ENCODE results near the gene GAS5. TPM values are rescaled to one million over a fixed set of nuclear protein-coding genes. Genes with fewer than 3 reads are reported as not detected.

GAS5 gene
- total RNA-seq, 1 donor from 2014 or later = 2,249 TPM

DNA sequence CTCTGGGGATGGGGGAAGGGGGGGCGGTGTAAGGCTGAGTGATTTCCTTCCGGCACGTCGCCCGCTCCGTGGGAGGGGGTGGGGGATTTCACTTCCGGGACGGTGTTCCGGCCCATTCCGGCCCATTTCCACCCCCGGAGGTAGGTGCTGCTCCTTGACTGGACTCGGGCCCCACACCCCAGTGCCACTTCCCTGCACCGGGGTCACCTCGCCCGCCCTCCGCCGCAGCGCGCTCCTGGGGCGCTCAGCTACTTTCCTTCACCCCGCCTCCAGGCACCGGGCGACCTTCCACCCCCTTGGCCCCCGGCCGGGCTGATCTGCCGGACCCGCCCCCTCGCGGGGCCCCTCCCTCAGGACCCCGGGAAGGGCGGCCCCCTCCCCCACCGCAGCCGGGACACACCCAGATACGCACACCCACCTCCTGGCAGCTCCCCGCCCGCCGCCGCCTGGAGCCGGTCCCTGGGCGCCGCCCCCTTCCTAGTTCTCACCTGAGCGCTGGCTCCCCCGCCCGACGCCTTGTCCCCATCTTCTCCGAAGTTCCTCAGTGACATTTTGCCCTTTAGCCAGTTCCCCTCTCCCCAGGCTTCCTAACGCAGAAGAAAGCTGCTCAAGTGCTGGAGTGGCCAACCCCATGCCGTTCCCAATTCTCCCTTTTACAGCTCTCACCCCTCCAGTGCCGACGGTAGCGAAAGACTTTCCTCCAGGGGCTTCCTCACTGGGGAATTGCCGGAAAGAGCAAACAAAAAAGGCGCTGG, 654 bp upstream of the GAS5 start, which contains the start of gene ZBTB37:
ZBTB37 (plus strand) TSS at position 115 of the 755 bp plus-strand sequence. CDS start 1,846 bp downstream, outside the sequence.
- peaks cover 6% of the 10 kb centered on the region for H3K36me3 ChIP-seq (ENCODE audit: control insufficient read depth, insufficient read depth, low read length)
- DNase-seq (ENCODE audit: low read depth) = peak; percentile 21
- TF ChIP-seq, protein P1, sequence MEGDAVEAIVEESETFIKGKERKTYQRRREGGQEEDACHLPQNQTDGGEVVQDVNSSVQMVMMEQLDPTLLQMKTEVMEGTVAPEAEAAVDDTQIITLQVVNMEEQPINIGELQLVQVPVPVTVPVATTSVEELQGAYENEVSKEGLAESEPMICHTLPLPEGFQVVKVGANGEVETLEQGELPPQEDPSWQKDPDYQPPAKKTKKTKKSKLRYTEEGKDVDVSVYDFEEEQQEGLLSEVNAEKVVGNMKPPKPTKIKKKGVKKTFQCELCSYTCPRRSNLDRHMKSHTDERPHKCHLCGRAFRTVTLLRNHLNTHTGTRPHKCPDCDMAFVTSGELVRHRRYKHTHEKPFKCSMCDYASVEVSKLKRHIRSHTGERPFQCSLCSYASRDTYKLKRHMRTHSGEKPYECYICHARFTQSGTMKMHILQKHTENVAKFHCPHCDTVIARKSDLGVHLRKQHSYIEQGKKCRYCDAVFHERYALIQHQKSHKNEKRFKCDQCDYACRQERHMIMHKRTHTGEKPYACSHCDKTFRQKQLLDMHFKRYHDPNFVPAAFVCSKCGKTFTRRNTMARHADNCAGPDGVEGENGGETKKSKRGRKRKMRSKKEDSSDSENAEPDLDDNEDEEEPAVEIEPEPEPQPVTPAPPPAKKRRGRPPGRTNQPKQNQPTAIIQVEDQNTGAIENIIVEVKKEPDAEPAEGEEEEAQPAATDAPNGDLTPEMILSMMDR (IDR thresholded peaks at IDR 0.05; ENCODE audit: insufficient read depth, low read length, poor library complexity, severe bottlenecking) = no peak
- H3K27me3 ChIP-seq (ENCODE audit: control insufficient read depth, insufficient read depth, low read length) = no peaks in the 10 kb centered on the region
- peak within 1 kb of the TSS; percentile 75 for H3K4me3 ChIP-seq (ENCODE audit: low read depth, low read length)

DNA sequence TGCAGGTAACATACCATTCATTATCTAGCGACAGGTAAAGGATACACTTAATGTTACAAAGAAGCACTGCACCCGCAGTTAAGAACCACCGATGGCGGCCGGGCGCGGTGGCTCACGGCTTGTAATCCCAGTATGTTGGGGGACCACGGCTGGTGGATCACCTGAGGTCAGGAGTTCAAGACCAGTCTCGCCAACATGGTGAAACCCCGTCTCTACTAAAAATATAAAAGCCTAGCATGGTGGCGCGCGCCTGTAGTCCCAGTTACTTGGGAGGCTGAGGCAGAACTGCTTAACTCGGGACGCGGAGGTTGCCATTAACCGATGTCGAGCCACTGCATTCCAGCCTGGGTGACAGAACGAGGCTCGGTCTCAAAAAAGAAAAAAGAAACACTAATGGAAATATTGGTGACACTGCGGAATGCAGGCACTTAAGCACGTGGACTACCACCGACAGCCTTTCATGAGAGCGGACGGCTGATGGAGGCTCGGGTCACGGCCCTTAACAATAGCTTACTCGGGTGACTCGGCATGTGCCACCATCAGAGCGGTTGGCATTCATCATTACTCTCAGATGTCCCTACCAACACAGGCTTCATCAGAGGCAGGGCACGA, 542 bp downstream of the GAS5 start:
- TF ChIP-seq, protein P1 (IDR thresholded peaks at IDR 0.05; ENCODE audit: insufficient read depth, low read length, poor library complexity, severe bottlenecking) = no peak
- Histone ChIP-seq H3K27me3 (ENCODE audit: control insufficient read depth, insufficient read depth, low read length) (no peaks in the 10 kb centered on the region), H3K4me3 (ENCODE audit: low read depth, low read length) (peak overlapping the region; percentile 75), H3K36me3 (ENCODE audit: control insufficient read depth, insufficient read depth, low read length) (peaks cover 6% of the 10 kb centered on the region)
- DNase-seq (ENCODE audit: low read depth) = peak; percentile 4

DNA sequence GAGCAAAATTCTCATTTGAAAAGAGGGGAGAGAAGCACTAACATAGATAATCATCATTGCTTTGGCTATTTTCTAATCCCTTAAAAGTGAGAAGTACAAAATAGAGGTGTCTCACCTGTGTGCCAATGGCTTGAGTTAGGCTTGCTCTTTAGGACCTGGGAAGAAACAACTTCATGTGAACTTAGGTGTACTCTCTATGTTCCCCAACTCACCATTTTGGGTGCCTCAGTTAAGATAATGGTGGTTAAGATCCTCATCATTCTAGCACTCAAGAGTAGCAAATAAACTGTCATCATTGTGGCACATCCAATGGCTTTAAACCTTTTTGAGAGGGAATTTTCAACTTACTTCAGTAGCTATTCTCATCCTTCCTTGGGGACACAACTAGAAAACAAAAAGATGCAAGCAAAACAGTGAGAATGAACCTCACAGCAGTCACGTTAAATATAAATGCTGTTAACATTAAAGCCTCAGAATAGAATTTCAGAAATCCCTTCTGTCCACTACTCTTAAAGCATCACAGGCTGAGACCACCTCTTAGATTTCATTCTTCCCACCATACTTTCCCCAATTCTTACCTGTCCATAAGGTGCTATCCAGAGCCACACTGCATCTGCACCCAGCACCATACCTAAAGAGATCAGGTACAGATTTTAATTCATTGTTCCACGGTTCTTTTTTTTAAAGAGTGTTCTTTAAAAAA, 1.2 kb downstream of the GAS5 start:
- Histone ChIP-seq H3K27me3 (ENCODE audit: control insufficient read depth, insufficient read depth, low read length) (no peaks in the 10 kb centered on the region), H3K4me3 (ENCODE audit: low read depth, low read length) (peak overlapping the region; percentile 75), H3K36me3 (ENCODE audit: control insufficient read depth, insufficient read depth, low read length) (peaks cover 6% of the 10 kb centered on the region)
- TF ChIP-seq, protein P1 (IDR thresholded peaks at IDR 0.05; ENCODE audit: insufficient read depth, low read length, poor library complexity, severe bottlenecking) = no peak
- DNase-seq (ENCODE audit: low read depth) = no peak

DNA sequence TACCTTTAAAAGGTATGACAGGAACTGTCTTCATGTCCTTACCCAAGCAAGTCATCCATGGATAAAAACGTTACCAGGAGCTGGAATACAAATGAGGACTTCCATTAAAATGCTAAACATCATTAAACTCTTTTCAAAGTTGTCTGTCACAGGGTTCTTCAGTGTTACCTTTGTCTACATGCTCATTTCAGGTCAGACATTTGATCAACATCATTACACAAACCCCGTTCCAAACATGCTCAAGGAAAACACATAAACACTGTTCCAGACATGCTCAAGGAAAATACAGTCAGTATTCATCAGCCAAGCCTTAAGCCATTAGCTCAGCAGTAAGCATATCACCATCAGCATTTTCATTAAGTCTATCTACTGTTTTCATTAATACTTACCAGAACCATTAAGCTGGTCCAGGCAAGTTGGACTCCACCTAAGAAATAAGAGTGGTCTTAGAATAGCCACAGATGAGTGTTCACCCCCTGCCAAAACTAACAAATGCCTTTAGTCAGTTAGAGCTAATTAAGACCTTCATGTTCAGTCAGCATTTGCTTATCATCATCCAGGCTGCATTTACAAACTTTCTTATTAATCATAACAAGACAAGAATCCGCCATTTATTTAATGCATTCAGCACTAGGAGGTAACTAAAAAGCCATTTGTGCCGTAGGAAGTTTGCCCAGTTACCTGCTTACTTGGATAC, 2.2 kb downstream of the GAS5 start:
- Histone ChIP-seq H3K36me3 (ENCODE audit: control insufficient read depth, insufficient read depth, low read length) (peaks cover 3% of the 10 kb centered on the region), H3K4me3 (ENCODE audit: low read depth, low read length) (peak overlapping the region; percentile 75), H3K27me3 (ENCODE audit: control insufficient read depth, insufficient read depth, low read length) (no peaks in the 10 kb centered on the region)
- DNase-seq (ENCODE audit: low read depth) = no peak
- TF ChIP-seq, protein P1 (IDR thresholded peaks at IDR 0.05; ENCODE audit: insufficient read depth, low read length, poor library complexity, severe bottlenecking) = no peak

DNA sequence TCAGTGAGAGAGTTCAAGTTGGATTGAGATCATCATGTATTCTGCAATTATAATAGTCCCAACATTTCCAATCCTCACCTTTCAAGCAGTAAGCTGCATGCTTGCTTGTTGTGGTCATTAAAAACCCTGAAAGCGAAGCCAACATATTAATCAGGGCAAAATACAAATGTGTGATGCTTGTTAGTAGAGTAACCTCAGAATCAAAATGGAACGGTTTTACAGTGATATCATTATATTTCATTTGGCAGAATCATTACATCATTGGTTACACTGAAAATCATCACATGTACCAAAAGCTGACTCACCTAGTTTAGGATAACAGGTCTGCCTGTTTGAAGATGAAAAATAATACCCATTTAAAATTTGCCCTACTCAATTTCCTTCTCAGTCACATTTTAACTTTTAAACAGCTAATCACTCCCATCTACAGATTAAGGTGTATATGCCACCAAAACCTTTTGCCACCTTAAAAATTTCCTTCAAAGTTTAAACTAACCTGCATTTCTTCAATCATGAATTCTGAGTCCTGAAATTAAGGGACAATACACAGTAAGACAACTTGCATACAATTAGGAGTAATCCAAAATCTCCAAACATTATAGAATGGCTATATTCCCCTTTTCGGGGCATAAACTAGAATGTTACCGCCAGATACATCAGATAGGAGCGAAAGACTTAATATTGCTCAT, 3.5 kb downstream of the GAS5 start:
- Histone ChIP-seq H3K27me3 (ENCODE audit: control insufficient read depth, insufficient read depth, low read length) (no peaks in the 10 kb centered on the region), H3K4me3 (ENCODE audit: low read depth, low read length) (peak overlapping the region; percentile 23), H3K36me3 (ENCODE audit: control insufficient read depth, insufficient read depth, low read length) (peaks cover 3% of the 10 kb centered on the region)
- DNase-seq (ENCODE audit: low read depth) = no peak
- TF ChIP-seq, protein P1 (IDR thresholded peaks at IDR 0.05; ENCODE audit: insufficient read depth, low read length, poor library complexity, severe bottlenecking) = no peak

Measured in kidney epithelial cell (primary cell).